NCI-H2196 (cell line): ENCODE results near the gene SIPA1L2.

Experiments used
- DNase-seq: peaks from one replicate; lab custom pipeline; 2025; ENCODE audit not compliant: unreplicated experiment; lab: John Stamatoyannopoulos, UW

Gene SIPA1L2

DNA sequence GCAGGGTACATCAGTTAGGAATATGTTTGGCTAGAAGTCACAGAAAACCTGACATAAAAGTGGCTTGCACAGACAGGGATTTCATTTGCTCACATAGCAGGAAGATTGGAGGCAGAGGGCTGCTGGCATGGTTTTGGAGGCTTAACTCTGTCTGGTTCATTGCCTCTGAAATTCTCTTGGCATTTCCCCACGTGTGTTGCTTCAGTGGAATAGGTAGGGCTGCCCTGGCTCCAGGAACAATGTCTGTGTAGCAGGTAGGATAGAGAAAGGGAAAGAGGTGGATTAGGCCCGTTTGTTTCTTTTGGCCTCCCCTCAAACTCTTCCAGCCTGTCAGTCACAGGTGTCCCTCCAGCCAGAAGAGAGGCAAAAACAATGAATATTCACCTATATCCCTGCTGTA, 20.5 kb upstream of the SIPA1L2 start:
- no peak for DNase-seq

DNA sequence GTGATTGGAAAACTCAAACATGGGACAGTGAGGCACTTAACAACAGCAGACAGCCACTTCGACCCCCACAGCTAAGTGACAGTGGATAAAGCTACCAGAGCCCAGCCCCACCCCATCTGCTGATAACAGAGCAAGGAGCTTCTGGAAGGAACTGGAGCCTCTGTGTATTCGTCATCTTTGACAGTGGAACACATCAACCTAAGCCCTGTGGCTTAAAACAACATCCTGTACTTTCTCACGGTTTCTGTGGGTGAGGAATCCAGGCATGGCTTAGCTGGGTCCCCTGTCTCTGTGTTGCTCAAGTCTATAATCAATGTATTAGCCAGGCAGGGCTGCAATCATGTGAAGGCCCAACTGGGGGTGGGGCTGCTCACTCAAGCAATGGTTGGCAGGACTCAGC, 18.4 kb upstream of the SIPA1L2 start:
- DNase-seq = no peak

DNA sequence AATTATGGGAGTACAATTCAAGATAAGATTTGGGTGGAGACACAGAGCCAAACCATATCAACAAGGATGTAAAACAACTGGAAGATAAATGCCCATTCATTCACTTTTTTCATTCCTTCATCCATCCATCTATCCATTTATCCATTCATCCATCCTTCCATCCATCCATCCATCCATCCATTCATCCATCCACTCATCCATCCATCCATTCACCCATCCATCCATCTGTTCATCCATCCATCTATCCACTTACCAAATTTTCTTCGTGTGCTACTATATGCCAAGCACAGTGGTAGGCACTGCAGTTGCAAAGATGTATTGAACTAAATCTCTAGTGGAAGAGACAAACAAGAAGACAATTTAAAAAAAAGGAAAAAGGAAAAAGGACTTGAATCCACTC, 14.3 kb upstream of the SIPA1L2 start:
- no peak for DNase-seq

DNA sequence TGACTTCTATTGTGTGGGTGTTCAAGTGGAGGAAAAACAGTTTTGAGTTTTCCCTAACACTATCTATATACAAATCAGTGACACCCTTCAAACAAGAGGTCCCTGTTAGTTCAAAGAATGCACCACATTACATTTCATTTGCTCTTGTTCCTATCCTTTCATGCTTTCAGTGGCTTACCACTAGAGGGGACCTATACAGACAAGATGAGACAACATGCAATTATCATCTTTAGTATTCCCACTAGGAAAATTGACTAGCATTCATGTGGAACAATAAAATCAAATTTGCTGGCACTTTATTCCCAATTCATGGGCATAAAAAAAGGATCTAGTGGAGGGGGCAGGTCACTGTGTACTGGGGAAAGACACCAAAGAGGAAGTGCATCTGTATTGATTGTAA, 13.3 kb upstream of the SIPA1L2 start:
- no peak for DNase-seq

DNA sequence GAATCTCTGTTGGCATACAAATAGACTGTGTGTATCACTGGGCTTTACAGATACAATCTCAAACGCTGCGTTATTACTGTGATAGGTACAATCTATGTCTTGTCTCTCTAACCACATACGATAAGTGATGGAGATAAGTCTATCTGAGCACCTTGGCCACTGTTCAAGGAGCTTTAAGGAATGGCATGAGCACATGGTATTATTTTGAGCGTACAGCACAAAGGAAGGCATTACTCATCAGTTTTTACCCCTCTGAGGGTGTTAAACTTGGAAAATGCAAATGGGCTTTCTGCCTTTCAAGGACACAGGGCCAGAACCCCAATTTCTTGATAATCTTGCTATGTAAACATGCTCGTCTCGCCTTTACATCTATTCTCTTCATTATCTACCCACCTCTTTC, 11.6 kb upstream of the SIPA1L2 start:
- no peak for DNase-seq

DNA sequence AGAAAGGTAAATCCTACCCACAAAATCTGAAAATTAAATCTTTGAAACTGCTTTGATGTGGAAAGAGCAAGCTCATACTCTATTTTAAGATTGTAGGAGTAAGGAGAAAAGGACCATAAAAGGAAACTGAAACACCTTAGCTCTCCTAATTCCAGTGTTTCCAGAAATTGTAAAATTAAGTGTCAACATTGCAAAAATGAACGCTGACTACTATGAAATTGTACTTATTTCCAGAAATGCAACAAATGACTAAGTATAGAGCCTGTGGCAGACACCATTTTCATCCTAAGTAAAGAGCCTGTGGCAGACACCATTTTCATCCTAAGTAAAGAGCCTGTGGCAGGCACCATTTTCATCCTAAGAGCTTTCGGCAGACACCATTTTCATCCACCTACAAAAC, 6.9 kb upstream of the SIPA1L2 start:
- DNase-seq = no peak

DNA sequence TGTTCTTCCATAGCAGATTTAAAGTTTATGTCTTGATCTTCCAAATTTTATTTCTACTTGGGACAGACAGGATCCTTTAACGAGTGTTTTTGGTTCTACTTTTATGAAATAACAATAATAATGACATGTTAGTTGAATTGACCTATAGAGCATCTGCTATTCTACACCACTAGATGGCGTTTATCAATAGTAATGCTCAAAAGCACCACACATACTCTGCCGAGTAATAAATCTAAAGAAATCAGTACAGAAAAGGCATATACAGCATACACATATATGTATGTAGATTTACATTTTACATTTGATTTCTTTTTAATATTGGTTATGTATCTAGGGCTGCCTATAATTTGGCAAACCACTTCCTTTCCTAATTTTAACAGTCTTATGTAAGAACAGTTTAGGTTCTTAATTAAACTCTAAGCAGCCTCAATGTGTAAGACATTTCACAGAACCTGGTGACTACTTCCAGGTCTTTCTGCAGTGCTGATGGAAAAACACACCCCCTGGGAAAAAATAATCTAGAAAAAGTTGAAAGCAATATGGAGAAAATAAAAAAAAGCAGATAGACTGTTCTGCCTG, 5.9 kb upstream of the SIPA1L2 start:
- peak; percentile 44 for DNase-seq

DNA sequence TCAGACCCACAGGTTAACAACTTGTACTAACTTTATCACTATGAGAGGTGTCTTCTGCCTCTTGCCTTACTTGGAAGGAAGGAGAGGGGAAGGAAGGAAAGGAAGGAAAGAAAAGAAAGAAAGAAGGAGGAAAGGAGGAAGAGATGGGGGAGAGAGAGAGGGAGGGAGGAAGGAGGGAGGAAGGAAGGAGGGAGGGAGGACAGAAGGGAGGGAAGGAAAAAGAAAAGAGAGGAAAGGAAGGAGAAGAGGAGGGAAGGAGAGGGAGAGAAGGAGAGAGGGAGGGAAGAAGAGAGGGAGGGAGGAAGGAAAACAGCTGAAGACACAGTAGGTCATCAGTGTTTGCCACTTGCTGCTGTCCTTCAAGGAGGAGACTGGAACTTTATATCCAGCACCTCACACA, 5.3 kb upstream of the SIPA1L2 start:
- no peak for DNase-seq

DNA sequence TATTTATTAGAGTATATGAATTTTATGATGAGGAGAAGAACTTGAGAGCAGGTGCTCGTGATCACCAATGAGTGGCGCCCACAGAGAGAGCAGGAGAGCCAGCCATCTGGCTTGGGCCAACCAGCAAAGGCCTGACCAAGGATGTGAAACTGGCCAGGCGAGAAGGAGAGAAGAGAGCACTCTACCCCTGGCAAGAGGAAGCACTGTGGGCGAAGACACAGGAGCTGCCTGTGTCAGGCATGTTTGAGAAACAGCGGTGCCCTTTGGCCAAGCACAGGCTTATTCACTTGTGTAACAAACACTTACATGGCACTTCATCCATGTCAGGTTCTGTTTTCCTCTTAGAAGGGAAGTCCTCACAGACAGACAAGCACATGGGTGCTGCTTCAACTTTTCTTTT, 4.2 kb upstream of the SIPA1L2 start:
- no peak for DNase-seq

DNA sequence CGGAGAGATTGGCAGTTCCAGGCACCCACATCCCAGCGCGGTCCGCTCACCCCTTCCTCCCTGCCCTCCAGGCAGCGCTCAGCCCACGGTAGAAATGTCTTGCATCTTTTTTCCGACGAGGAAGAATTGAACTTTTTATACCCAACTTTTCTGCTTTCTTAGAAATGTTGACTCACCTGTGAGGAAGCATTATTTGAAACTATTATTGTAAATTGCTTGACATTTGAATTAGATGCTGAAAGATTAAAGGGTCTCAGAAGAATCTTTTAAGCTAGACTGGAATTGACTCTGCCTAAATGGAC, 912 bp upstream of the SIPA1L2 start:
- DNase-seq = no peak

DNA sequence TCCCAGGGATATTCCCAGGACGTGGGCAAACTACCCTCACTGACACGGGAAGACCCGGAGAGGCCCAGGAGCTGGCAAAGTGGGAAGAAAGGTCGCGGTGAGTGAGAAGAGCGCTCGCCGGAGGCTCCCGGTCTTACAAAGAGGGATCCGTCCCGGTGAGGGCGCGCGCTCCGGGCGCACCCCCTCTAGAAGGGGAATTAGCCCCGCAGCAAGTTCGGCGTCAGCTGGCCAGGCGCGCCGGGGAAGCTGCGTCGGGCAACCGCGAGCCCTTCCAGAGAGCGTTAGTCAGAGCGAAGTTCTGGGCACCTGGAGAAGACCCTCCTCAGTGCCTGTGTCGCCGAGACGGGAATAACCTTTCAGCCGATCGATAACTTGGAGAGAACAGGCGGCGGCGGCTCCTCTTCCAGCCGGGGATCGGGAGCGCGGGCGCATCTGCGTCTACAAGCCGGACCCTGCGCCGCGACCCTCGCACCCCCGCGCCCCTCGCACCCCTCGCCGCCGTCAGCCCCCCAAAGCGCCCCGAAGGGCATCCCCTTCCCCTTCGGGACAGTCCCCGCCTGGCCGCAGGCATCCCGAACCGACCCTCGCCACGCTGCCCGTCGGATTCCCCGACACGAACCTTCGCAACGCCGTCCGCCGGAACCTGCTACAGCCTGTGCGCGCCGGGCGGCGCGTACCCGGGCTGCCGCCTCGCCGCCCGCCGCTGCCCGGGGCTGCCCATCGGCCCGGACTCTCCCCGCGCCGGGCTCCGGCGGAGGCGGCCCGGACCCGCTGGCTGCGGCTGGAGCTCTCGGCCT, 485 bp downstream of the SIPA1L2 start:
- no peak for DNase-seq

DNA sequence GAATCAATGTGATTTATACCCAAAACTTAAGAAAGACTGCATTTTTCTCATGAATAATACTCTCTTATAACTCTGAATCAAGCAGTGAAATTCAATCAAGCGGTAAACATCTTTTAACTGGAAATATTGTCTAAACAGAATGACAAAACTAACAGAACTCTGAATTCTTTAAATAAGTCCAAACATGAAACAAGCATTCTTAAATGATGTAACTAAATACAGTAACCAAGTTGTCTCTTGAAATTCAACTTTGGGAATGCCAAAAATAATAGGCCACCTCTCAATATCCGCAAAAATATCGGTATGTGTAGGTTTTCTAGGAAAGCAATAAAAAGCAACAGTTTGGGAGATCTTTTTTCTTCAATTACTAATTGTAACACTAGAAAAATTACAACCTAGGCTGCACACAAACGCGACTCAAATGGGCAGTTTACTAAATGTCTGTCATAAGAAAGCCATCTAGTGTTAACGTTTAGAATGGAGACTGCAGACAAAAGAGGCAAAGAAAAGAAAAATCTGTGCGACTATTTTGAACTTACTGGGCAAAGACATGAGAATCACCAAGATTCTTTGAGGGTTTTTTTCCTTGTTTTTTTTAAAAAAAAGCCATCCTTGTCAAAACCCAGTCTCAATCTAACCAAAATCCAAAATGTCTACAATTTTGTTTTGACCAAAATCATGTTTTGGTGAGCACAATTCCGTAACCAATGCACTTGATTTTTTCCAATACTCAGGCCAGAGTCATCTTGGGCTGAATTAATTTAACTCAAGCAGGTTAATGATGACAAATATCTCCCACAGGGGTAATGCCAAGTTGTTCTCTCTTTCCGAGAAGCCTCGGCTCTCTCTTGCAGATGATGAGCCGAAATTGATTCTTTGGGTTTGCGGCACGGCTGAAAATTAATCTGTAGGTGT, 1.3 kb downstream of the SIPA1L2 start:
- no peak for DNase-seq

DNA sequence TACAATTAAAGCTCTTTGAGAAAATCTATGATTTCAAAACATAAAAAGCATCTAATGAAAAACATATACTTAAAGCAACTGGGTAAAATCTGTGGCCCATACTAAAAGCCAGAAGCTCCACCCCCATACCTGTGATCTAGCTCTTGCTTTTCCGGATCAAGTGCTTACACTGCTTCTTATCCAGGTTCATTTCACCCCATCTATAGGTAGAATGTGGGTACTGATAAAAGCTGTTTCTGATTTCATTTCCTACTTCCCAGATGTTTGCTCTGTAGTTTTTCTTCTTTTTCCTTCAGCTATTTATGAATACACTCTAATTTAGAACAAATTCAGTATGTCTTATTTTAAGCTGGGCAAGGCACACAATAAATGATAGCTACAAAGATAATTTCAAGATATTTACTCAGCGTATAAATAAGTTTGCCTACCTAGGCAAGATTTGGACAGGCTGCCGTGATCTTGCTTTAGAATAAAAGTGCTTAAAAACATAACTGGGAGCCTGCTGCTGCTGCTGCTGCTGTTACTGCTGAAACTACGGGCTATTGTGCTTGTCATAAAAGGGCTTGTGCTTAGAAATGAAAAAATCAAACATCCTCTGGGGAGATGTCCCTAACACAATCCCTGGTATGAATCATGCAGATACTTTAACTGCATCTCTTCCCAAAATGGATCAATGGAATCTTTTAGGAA, 2.1 kb downstream of the SIPA1L2 start:
- DNase-seq = peak; percentile 45

DNA sequence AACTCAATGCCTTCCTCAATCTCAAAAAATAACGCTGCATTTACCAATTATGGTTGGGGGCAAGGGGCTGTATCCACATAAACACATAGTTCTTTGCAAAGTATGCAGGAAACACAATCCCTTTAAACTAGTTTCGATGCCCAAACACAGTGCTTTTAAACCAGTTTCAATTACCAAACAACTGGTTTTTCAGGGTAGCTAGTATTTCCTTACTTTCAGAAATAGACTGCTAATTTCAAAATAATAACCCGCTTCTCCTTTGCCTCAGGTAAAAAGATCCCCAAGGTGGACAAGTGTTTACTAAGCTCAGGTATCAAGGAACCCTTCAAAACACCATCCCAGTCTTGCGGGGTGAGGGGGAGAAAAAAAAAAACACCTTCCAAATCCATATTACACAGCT, 2.8 kb downstream of the SIPA1L2 start:
- DNase-seq = no peak

DNA sequence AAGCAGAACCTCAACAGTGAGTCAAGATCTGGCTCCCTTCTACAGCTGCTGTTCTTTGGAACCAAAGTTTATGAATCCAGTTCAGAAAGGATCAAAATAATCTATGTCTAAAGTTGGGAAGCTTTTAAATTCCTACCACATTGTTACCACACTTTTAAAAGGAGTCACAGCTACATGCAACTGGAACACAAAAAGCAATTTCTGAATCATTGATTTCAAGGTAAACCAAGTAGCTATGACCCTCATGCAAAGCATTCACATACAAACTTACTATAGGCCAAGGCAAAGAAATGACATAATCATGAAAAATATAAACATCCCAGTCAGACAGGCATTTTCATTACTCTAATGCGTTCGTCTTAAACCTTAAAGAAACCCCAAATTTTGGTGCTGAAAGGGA, 3.5 kb downstream of the SIPA1L2 start:
- no peak for DNase-seq

DNA sequence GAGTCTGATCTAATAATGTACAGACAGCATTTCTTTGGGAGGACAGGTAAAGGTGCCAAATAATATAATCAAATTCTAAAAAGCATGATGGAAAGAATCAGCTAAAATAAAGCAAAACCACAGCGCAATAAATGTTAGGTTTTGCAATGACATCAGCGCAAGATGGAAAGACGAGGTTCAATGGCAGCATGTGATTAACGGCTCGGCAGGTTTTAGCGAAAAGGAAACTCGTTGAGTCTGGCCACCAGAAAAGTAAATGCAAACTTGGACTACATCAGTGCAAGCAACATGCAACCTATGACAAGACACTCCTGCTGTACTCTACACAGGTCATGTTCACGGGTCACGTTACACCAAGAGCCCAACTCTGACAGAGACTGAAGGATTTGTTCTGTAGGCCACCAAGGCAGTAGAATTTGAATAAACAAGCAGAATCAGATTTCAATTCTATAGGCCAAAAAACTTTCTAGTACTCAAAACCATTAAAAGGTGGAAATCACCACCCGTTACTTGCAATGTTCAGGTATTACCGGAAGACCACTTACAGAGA, 4.5 kb downstream of the SIPA1L2 start:
- DNase-seq = no peak

DNA sequence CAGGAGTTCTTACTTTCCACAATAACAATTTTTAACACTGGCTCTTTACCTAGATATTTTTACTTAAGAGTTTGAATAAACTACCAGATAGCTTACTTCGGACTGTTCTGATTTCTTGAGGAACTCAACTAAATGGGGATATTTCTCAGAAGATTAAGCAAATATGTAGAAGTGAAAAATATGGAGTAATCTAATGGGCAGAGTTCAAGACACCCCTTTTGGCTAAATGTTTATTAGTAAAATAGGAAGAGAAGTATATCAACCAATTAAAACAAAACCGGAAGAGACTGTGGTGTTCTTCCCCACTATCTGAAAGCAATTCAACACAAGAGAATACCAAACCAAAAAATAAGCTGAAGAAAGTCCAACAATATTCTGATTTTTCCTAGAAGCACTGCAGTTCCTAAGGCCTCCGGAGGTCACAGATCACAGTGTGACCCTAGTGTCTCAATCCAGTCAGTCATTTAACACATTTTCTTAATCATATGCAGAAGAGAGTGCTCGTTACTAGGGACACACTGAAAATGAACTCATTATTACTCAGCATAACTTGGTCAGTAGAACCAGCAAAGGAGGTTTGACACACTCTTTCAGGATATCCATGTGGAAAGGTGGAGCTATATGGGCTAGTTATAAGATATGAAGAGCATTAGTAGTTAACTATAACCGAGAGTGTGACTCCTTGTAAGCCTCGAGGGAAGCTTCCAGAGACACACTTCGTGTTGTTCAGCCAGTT, 5.2 kb downstream of the SIPA1L2 start:
- DNase-seq = no peak

DNA sequence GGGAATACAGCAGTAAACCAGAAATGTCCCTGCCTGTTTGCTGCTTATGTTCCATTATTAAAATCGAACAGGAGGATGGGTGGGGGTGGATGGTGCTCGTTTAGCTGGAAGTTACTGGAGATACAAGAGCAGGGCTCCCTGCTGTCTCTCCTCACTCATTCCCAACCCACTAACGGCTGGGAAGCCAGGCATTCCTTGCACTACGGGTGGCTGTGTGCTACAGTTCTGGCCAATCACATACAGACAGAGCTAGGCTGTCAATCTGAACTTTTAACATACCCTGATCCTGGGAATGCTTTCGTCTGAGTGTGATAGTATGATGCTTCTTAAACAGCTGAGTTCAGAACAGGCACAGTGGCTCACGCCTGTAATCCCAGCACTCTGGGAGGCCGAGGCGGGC, 7.0 kb downstream of the SIPA1L2 start:
- no peak for DNase-seq

DNA sequence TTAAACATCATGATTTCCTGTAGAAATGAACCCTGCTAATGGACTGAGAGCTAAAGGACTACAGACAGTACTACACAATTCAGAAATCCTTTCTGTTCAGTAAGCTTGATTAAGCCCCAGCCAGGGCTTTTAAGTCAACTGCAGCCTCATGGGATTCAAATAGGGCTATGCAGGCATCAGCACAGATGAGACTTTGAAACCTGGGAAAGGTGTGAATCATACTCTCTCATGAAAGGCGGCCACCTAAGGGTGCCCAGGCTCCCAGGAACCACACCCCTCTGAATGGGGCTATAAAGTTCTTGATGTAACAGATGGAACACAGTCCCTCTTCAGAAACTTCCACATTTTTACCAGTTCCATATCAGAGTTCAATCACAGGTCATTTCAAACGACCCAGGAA, 7.6 kb downstream of the SIPA1L2 start:
- no peak for DNase-seq

DNA sequence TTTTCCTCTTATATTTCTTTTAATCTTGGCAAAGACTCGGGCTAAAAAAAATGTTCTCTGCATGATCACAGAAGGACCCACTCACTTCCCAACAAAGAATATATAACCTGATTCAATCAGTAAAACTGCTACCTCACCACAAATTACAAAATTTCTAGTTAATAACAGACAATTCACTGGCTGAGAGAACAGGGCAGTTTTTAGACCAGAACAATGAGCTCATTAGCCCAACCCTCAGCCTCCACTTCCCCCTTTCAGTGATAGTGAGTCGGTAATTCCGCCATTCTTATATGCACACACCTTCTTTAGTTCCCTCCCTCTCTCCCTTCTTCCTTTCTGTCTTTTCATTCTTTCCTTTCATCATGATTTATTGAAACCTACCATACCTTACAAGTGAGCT, 8.9 kb downstream of the SIPA1L2 start:
- DNase-seq = no peak
